Panc1 (cell line): ENCODE measurements around the gene GZMB. TPM values are rescaled to one million over a fixed set of nuclear protein-coding genes. Genes with fewer than 3 reads are reported as not detected.

Experiments
- ATAC-seq: fragments of 200-7000 bp; cut with Tn5 transposase; 2 replicates; pipeline ENCODE4 v1.9.1; 2020; ENCODE audit warnings: mild to moderate bottlenecking, moderate library complexity
- BruUV-seq: library from RNA; stranded (reverse); fragments of 400-500 nt; replicated peaks from 2 replicates; lab custom pipeline; 2021; lab: Mats Ljungman, UMichigan
- CTCF ChIA-PET: fragments of 300-600 bp; sonication (Branson Sonifier 250); formaldehyde crosslinking; loops from one replicate; lab custom pipeline; 2022; ENCODE audit warnings: antibody characterized with exemption; lab: Charles Lee
- POLR2A ChIA-PET: fragments of 300-600 bp; sonication (Branson Sonifier 250); formaldehyde crosslinking; loops from one replicate; lab custom pipeline; 2022; ENCODE audit warnings: antibody characterized with exemption; lab: Charles Lee
- DNase-seq: peaks from one replicate; pipeline ENCODE4 v3.0.0-alpha.2; 2010; ENCODE audit warnings: low read depth, low spot score
- H3K27ac ChIP-seq: 2 replicates; pipeline ENCODE4 v1.5.1; 2011; ENCODE audit warnings: mild to moderate bottlenecking, low read length, inconsistent platforms
- H3K27me3 ChIP-seq: fragments of 200-500 bp; sonication (Bioruptor generic); 2 replicates; pipeline ENCODE4 v1.6.0; 2014; ENCODE audit warnings: low read length, inconsistent platforms; ENCODE audit not compliant: control insufficient read depth, insufficient read depth
- H3K36me3 ChIP-seq: fragments of 200-500 bp; sonication (Bioruptor generic); 2 replicates; pipeline ENCODE4 v1.5.1; 2014; ENCODE audit warnings: inconsistent platforms, mild to moderate bottlenecking, low read length, moderate library complexity; ENCODE audit not compliant: control insufficient read depth, insufficient read depth
- H3K4me1 ChIP-seq: 2 replicates; pipeline ENCODE4 v1.5.1; 2011; ENCODE audit warnings: inconsistent platforms, mild to moderate bottlenecking, low read length, moderate library complexity; ENCODE audit not compliant: control insufficient read depth, insufficient read depth
- H3K4me3 ChIP-seq, 2 experiments: 2 replicates each; pipeline ENCODE4 v1.5.1; 2011 to 2012; ENCODE audit warnings: low read depth in 2 of 2, low read length in 2 of 2, mild to moderate bottlenecking in 2 of 2, inconsistent platforms in 1 of 2, moderate library complexity in 1 of 2
- H3K9me3 ChIP-seq: fragments of 200-500 bp; sonication (Bioruptor generic); 2 replicates; pipeline ENCODE4 v1.5.1; 2014; ENCODE audit warnings: low read depth, mild to moderate bottlenecking, inconsistent platforms, low read length, moderate library complexity; ENCODE audit not compliant: control insufficient read depth, insufficient read depth
- POLR2AphosphoS5 ChIP-seq: IDR thresholded peaks from 2 replicates; pipeline ENCODE4 v1.6.1; 2012; ENCODE audit warnings: mild to moderate bottlenecking, low read depth, low read length, moderate library complexity
- SIN3A ChIP-seq: IDR thresholded peaks from 2 replicates; pipeline ENCODE4 v1.6.1; 2012; ENCODE audit warnings: low read depth, mild to moderate bottlenecking, low read length, moderate library complexity, borderline replicate concordance; ENCODE audit not compliant: insufficient read depth
- TCF7L2 ChIP-seq: IDR thresholded peaks from 2 replicates; pipeline ENCODE4 v1.6.1; 2011; ENCODE audit warnings: mild to moderate bottlenecking, low read depth, low read length, inconsistent platforms
- in situ Hi-C: cut with HindIII; loops from 2 replicates; pipeline ENCODE4 v1.10.0; 2016; ENCODE audit warnings: low sequenced_read_pairs, low pct_unique_long_range_greater_than_20kb
- intact Hi-C: fragments of 100-400 bp; cut with micrococcal nuclease; formaldehyde crosslinking; loops from one replicate; pipeline ENCODE4 v1.10.0; 2022; ENCODE audit not compliant: unreplicated experiment
- total RNA-seq: library from RNA; stranded (reverse); gene quantifications from one replicate; pipeline ENCODE4 v1.2.1, GENCODE V29; 2021; ENCODE audit not compliant: unreplicated experiment
- TF ChIP-seq, protein P1 (sequence below), 2 experiments: IDR thresholded peaks; 2 replicates each; pipeline ENCODE4 v1.6.1; 2011 to 2012; ENCODE audit warnings: low read depth in 2 of 2, control low read depth in 1 of 2, low read length in 1 of 2, mild to moderate bottlenecking in 1 of 2, moderate library complexity in 1 of 2; ENCODE audit not compliant: insufficient read depth in 1 of 2
- TF ChIP-seq, protein P2 (sequence below): fragments of 450-650 bp; IDR thresholded peaks from 2 replicates; pipeline ENCODE4 v1.5.1; 2017; ENCODE audit warnings: mild to moderate bottlenecking

The GZMB gene
- total RNA-seq, 1 experiment from 2014 or later: 1.2 TPM

- Histone ChIP-seq H3K4me1 (no peaks in the 10 kb centered on the region), H3K4me3 (no peak overlapping the region), H3K36me3 (no peaks in the 10 kb centered on the region), H3K27me3 (no peaks in the 10 kb centered on the region), H3K27ac (no peak overlapping the region), H3K9me3 (no peaks in the 10 kb centered on the region)
- TF ChIP-seq, protein P1, sequence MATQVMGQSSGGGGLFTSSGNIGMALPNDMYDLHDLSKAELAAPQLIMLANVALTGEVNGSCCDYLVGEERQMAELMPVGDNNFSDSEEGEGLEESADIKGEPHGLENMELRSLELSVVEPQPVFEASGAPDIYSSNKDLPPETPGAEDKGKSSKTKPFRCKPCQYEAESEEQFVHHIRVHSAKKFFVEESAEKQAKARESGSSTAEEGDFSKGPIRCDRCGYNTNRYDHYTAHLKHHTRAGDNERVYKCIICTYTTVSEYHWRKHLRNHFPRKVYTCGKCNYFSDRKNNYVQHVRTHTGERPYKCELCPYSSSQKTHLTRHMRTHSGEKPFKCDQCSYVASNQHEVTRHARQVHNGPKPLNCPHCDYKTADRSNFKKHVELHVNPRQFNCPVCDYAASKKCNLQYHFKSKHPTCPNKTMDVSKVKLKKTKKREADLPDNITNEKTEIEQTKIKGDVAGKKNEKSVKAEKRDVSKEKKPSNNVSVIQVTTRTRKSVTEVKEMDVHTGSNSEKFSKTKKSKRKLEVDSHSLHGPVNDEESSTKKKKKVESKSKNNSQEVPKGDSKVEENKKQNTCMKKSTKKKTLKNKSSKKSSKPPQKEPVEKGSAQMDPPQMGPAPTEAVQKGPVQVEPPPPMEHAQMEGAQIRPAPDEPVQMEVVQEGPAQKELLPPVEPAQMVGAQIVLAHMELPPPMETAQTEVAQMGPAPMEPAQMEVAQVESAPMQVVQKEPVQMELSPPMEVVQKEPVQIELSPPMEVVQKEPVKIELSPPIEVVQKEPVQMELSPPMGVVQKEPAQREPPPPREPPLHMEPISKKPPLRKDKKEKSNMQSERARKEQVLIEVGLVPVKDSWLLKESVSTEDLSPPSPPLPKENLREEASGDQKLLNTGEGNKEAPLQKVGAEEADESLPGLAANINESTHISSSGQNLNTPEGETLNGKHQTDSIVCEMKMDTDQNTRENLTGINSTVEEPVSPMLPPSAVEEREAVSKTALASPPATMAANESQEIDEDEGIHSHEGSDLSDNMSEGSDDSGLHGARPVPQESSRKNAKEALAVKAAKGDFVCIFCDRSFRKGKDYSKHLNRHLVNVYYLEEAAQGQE (IDR thresholded peaks at IDR 0.05; ENCODE audit: insufficient read depth in 1 of 2, low read depth in 2 of 2, low read length in 1 of 2): no peak
- TF ChIP-seq SIN3A: no peak
- TF ChIP-seq, protein P2, sequence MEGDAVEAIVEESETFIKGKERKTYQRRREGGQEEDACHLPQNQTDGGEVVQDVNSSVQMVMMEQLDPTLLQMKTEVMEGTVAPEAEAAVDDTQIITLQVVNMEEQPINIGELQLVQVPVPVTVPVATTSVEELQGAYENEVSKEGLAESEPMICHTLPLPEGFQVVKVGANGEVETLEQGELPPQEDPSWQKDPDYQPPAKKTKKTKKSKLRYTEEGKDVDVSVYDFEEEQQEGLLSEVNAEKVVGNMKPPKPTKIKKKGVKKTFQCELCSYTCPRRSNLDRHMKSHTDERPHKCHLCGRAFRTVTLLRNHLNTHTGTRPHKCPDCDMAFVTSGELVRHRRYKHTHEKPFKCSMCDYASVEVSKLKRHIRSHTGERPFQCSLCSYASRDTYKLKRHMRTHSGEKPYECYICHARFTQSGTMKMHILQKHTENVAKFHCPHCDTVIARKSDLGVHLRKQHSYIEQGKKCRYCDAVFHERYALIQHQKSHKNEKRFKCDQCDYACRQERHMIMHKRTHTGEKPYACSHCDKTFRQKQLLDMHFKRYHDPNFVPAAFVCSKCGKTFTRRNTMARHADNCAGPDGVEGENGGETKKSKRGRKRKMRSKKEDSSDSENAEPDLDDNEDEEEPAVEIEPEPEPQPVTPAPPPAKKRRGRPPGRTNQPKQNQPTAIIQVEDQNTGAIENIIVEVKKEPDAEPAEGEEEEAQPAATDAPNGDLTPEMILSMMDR: no peak
- ATAC-seq (no peak), DNase-seq (no peak)
- ChIA-PET POLR2A (no interaction called here), CTCF (no interaction called here)
- in situ Hi-C loops: no loop called here
- intact Hi-C loops: no loop called here
- BruUV-seq: no TSS peak
These were observed 1.7 kb downstream of the GZMB start for GRCh38 chr14:24632336-24632735.

- Histone ChIP-seq H3K9me3 (no peaks in the 10 kb centered on the region), H3K36me3 (no peaks in the 10 kb centered on the region), H3K4me3 (no peak overlapping the region), H3K27me3 (no peaks in the 10 kb centered on the region), H3K27ac (no peak overlapping the region), H3K4me1 (no peaks in the 10 kb centered on the region)
- ChIA-PET CTCF (no interaction called here), POLR2A (no interaction called here)
- in situ Hi-C loops (no loop called here), intact Hi-C loops (no loop called here)
- DNase-seq (no peak), ATAC-seq (no peak)
- TF ChIP-seq POLR2AphosphoS5: no peak
- TF ChIP-seq TCF7L2: no peak
- TF ChIP-seq, protein P1 (IDR thresholded peaks at IDR 0.05; ENCODE audit: insufficient read depth in 1 of 2, low read depth in 2 of 2, low read length in 1 of 2): no peak
- TF ChIP-seq, protein P2: no peak
- no peak for TF ChIP-seq SIN3A
- BruUV-seq: no TSS peak
These were observed 2.1 kb downstream of the GZMB start for GRCh38 chr14:24631749-24632335.
